ENCODE results near the gene SLC35G4. TPM values are rescaled to one million over a fixed set of nuclear protein-coding genes. Genes with fewer than 3 reads are reported as not detected.

The SLC35G4 gene
- not detected in 5 replicates for total RNA-seq (2022; extraction: Qiagen RNA extraction; ENCODE audit: low read depth)

DNA sequence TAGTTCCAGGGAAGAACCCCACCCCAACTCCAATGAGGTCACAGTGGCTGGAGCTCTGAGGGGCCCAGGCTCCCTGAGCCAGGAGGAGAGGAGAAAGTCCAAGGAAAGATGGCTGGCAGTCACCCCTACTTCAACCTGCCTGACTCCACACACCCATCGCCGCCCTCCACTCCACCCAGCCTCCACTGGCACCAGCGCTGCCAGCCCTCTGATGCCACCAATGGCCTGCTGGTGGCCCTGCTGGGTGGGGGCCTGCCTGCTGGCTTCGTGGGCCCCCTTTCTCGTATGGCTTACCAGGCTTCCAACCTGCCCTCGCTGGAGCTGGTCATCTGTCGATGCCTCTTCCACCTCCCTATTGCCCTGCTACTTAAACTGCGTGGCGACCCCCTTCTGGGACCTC lies at the start of gene SLC35G4:
SLC35G4 (plus strand) TSS at position 109 of the 400 bp plus-strand sequence; CDS start at position 109, 0 bp downstream.

Other genes with a start within 250 kb of the SLC35G4 start
- gene GNAL, start 79.7 kb downstream of the SLC35G4 start, total RNA-seq (2022; extraction: Qiagen RNA extraction; ENCODE audit: low read depth): 4.0 to 6.8 TPM (median 6.2 TPM) in 5 replicates
- 34.1 to 53.3 TPM (median 46.4 TPM) in 5 replicates for gene CHMP1B, start 241.8 kb downstream of the SLC35G4 start, total RNA-seq (2022; extraction: Qiagen RNA extraction; ENCODE audit: low read depth)